Mucosa of descending colon (tissue), 3 donors: ENCODE results near the gene DGAT2L6. TPM values are rescaled to one million over a fixed set of nuclear protein-coding genes. Genes with fewer than 3 reads are reported as not detected.

ENCODE experiments used
- ATAC-seq: fragments of 200-7000 bp; cut with Tn5 transposase; one replicate; pipeline ENCODE4 v1.9.1; 2020; ENCODE audit warnings: mild to moderate bottlenecking, moderate library complexity
- DNase-seq, 3 donors: peaks; one replicate each; pipeline ENCODE4 v3.0.0-alpha.2; 2020
- H3K36me3 ChIP-seq: fragments of 200-600 bp; one replicate; pipeline ENCODE4 v1.8.0; 2021; ENCODE audit warnings: low read depth, mild to moderate bottlenecking
- H3K4me1 ChIP-seq: fragments of 200-600 bp; one replicate; pipeline ENCODE4 v1.8.0; 2021; ENCODE audit warnings: low read depth, mild to moderate bottlenecking
- H3K4me3 ChIP-seq: fragments of 200-600 bp; one replicate; pipeline ENCODE4 v1.8.0; 2021; ENCODE audit warnings: mild to moderate bottlenecking
- H3K9me3 ChIP-seq: fragments of 200-600 bp; one replicate; pipeline ENCODE4 v1.8.0; 2021; ENCODE audit warnings: mild to moderate bottlenecking
- CTCF ChIP-seq: fragments of 200-600 bp; IDR thresholded peaks from one replicate; pipeline ENCODE4 v1.8.0; 2022; ENCODE audit warnings: antibody characterized with exemption, mild to moderate bottlenecking
- intact Hi-C, 2 donors: fragments of 100-400 bp; cut with DNase I in 1 of 2; cut with micrococcal nuclease in 1 of 2; formaldehyde crosslinking; loops; one replicate each; pipeline versions ENCODE4 v1.11.0 to v1.11.1; 2022; cut with DNase I, micrococcal nuclease
- long read RNA-seq, 2 donors: library from polyadenylated mRNA; unstranded; transcript quantifications; one replicate each; pipeline ENCODE4 v2.0.0, GENCODE V29; 2019 to 2021
- total RNA-seq, 3 donors: library from RNA; stranded (reverse); fragmentation: NEBNext Ultra II Directional in 2 of 3; extraction: Animal tissue kit (Norgen Biotek cat#: 25700) in 2 of 3; gene quantifications; one replicate each; pipeline versions ENCODE4 v1.2.1 to v1.2.4, GENCODE V29; 2021 to 2023
- donor health status: DM: no; HTN: no; CAD: no; lungs with moderate emphysema.
- donor health status: DM: no; HTN: no; CAD: no.
- donor health status: DM: no; HTN: yes; CAD: no.

Gene DGAT2L6, protein sequence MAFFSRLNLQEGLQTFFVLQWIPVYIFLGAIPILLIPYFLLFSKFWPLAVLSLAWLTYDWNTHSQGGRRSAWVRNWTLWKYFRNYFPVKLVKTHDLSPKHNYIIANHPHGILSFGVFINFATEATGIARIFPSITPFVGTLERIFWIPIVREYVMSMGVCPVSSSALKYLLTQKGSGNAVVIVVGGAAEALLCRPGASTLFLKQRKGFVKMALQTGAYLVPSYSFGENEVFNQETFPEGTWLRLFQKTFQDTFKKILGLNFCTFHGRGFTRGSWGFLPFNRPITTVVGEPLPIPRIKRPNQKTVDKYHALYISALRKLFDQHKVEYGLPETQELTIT
- not detected for total RNA-seq
- long read RNA-seq, donor 1, partial matches to known transcripts, result 0 of 1 reads
- long read RNA-seq, donor 1, other reads (novel, unspliced or antisense), result 1 of 1 reads
- long read RNA-seq, donor 2, result 0 reads

GRCh38 chrX:70176938-70177533, at the start of gene DGAT2L6:
DGAT2L6 (plus strand) TSS chrX:70177483; CDS start chrX:70177583, 100 bp downstream.
- H3K4me1 ChIP-seq, result no peaks in the 10 kb centered on the region
- no peak within 1 kb of the TSS for H3K4me3 ChIP-seq
- TF ChIP-seq CTCF, result no peak
- intact Hi-C loops, result no loop called here
- DNase-seq (no peak), ATAC-seq (no peak)
- no peaks in the 10 kb centered on the region for H3K9me3 ChIP-seq
- no peaks in the 10 kb centered on the region for H3K36me3 ChIP-seq

GRCh38 chrX:70128071-70128470, 49.2 kb upstream of the DGAT2L6 start:
- TF ChIP-seq CTCF, result no peak
- Histone ChIP-seq H3K4me3 (no peak overlapping the region), H3K9me3 (no peaks in the 10 kb centered on the region), H3K4me1 (no peaks in the 10 kb centered on the region), H3K36me3 (no peaks in the 10 kb centered on the region)
- no peak for ATAC-seq
- intact Hi-C loops, result no loop called here
- no peak for DNase-seq

- intact Hi-C loops, result no loop called here
- DNase-seq, result no peak
- no peak overlapping the region for H3K4me3 ChIP-seq
- no peaks in the 10 kb centered on the region for H3K36me3 ChIP-seq
- no peaks in the 10 kb centered on the region for H3K9me3 ChIP-seq
- no peak for TF ChIP-seq CTCF
- peaks cover 4% of the 10 kb centered on the region for H3K4me1 ChIP-seq
- peak; percentile 14 for ATAC-seq
Observed at GRCh38 chrX:70129816-70130215, 47.5 kb upstream of the DGAT2L6 start.

DNA sequence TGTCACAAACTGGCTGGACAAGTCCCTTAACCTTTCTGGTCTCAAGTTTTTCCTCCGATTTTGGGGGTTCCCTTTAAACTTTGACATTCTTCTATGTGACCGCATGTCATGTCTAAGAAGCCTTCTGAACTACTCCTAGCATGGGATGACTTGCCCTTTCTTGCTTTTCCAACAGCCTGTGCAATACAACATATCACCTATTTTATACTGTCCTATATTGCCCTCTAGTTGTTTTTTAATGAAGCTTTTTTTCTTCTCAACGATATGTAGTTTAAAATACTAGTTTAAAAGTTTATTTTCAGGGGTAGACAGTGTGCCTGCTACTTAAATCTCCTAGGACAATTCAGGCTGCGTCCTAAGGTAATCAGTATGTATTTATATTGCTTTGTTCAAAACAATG, 45.1 kb upstream of the DGAT2L6 start:
- Histone ChIP-seq H3K4me3 (no peak overlapping the region), H3K9me3 (no peaks in the 10 kb centered on the region), H3K36me3 (no peaks in the 10 kb centered on the region), H3K4me1 (peaks cover 5% of the 10 kb centered on the region)
- intact Hi-C loops, result no loop called here
- DNase-seq (no peak), ATAC-seq (no peak)
- TF ChIP-seq CTCF, result no peak

- intact Hi-C loops, result no loop called here
- Histone ChIP-seq H3K9me3 (no peaks in the 10 kb centered on the region), H3K36me3 (no peaks in the 10 kb centered on the region), H3K4me3 (peak overlapping the region; percentile 30), H3K4me1 (peaks cover 5% of the 10 kb centered on the region)
- no peak for ATAC-seq
- DNase-seq, result no peak
- no peak for TF ChIP-seq CTCF
Observed at GRCh38 chrX:70132877-70133302, 44.4 kb upstream of the DGAT2L6 start.
